NT2/D1 (cell line): ENCODE measurements around the gene MPV17L2.

Experiments used
- YY1 ChIP-seq: IDR thresholded peaks from 2 replicates; pipeline ENCODE4 v1.6.1; 2011; ENCODE audit not compliant: insufficient read length, insufficient read depth
- ZNF274 ChIP-seq: IDR thresholded peaks from 2 replicates; pipeline ENCODE4 v1.6.1; 2011; ENCODE audit warnings: mild to moderate bottlenecking, low read depth, low read length

DNA sequence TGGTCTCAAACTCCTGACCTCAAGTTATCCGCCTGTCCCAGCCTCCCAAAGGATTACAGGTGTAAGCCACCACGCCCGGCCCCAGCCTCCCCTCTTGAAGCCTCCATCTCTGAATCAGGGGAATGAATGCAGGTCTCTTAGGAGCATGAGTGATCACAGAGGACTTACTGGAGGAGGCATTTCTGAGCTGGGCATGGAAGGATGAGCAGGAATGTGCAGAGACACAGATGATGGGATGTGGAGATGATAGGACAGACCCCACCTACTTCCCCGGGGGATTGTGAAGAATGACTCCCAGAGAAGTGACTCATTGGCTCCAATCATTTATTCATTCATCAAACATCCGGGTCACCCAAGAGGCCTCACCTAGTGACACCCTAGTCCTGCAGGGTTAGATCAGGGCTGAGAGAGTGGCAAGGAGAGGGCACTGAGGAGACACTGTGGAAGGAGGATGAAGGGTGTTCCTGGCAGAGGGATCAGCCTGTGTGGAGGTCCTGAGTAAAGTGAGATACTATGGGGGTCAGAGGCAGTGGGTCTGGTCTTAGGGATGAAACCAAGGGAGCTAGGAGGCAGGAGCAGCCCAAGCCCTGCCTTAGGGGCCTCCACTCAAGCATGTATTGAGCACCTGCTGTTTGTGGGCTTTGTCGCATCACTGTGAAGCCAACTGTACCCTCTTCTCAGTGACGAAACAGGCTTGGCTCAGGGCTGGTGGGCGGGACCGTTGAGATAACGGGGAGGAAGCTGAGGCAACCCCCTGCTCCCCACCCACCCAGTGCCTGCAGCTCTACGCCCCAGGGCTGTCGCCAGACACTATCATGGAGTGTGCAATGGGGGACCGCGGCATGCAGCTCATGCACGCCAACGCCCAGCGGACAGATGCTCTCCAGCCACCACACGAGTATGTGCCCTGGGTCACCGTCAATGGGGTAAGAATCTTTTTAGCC lies 16.4 kb upstream of the MPV17L2 start:
- TF ChIP-seq YY1 (no peak), ZNF274 (no peak)
